Measurements from ENCODE around the gene CDYL. TPM values are rescaled to one million over a fixed set of nuclear protein-coding genes. Genes with fewer than 3 reads are reported as not detected.

CDYL gene
- total RNA-seq, 1 donor from 2014 or later: 31.9 TPM

- Histone ChIP-seq H3K36me3 (no peaks in the 10 kb centered on the region), H3K27me3 (no peaks in the 10 kb centered on the region), H3K4me1 (peaks cover 23% of the 10 kb centered on the region), H3K27ac (peak overlapping the region; percentile 84), H3K9me3 (no peaks in the 10 kb centered on the region), H3K4me3 (peak overlapping the region; percentile 52 to 56)
- intact Hi-C loops (cut with DNase I): loop anchor here (10.0 kb wide), 1 partner anchor 111 kb away; no protein-coding TSS in a partner anchor
- DNase-seq (ENCODE audit: extremely low spot score in 2 of 2): no peak
- peak in 1 of 3 experiments; percentile 5 for TF ChIP-seq CTCF (IDR thresholded peaks at IDR 0.05)
- TF ChIP-seq POLR2AphosphoS5 (IDR thresholded peaks at IDR 0.05; ENCODE audit: insufficient read depth in 1 of 2, low read depth in 1 of 2): no peak
Observed at GRCh38 chr6:4775494-4776130, 592 bp upstream of the CDYL start.

GRCh38 chr6:4776493-4777393 lies 539 bp downstream of the CDYL start:
- intact Hi-C loops (cut with DNase I): loop anchor here (10.0 kb wide), 1 partner anchor 112 kb away; no protein-coding TSS in a partner anchor
- no peak for DNase-seq (ENCODE audit: extremely low spot score in 2 of 2)
- H3K36me3 ChIP-seq: no peaks in the 10 kb centered on the region
- peak overlapping the region; percentile 72 to 83 for H3K4me3 ChIP-seq
- H3K27ac ChIP-seq: peak overlapping the region; percentile 85
- no peaks in the 10 kb centered on the region for H3K9me3 ChIP-seq
- H3K4me1 ChIP-seq: peaks cover 34% of the 10 kb centered on the region
- no peaks in the 10 kb centered on the region for H3K27me3 ChIP-seq
- TF ChIP-seq POLR2A (IDR thresholded peaks at IDR 0.05) (no peak), CTCF (IDR thresholded peaks at IDR 0.05) (no peak), POLR2AphosphoS5 (IDR thresholded peaks at IDR 0.05; ENCODE audit: insufficient read depth in 1 of 2, low read depth in 1 of 2) (no peak)

- H3K9me3 ChIP-seq: no peaks in the 10 kb centered on the region
- peak overlapping the region; percentile 85 for H3K27ac ChIP-seq
- intact Hi-C loops (cut with DNase I): loop anchor here (10.0 kb wide), 1 partner anchor 113 kb away; no protein-coding TSS in a partner anchor
- H3K4me3 ChIP-seq: peak overlapping the region; percentile 72 to 83
- H3K36me3 ChIP-seq: no peaks in the 10 kb centered on the region
- peaks cover 39% of the 10 kb centered on the region for H3K4me1 ChIP-seq
- no peaks in the 10 kb centered on the region for H3K27me3 ChIP-seq
- TF ChIP-seq POLR2AphosphoS5 (IDR thresholded peaks at IDR 0.05; ENCODE audit: insufficient read depth in 1 of 2, low read depth in 1 of 2) (no peak), CTCF (IDR thresholded peaks at IDR 0.05) (no peak), POLR2A (IDR thresholded peaks at IDR 0.05) (no peak)
- no peak for DNase-seq (ENCODE audit: extremely low spot score in 2 of 2)
Observed at GRCh38 chr6:4777394-4777935, 1.3 kb downstream of the CDYL start.

GRCh38 chr6:4778086-4778485 lies 1.9 kb downstream of the CDYL start:
- DNase-seq (ENCODE audit: extremely low spot score in 2 of 2): no peak
- Histone ChIP-seq H3K9me3 (no peaks in the 10 kb centered on the region), H3K27ac (no peak overlapping the region), H3K4me3 (peak overlapping the region; percentile 72 to 83), H3K27me3 (no peaks in the 10 kb centered on the region), H3K4me1 (peaks cover 39% of the 10 kb centered on the region), H3K36me3 (no peaks in the 10 kb centered on the region)
- intact Hi-C loops (cut with DNase I): loop anchor here (10.0 kb wide), 1 partner anchor 113 kb away; no protein-coding TSS in a partner anchor
- TF ChIP-seq POLR2AphosphoS5 (IDR thresholded peaks at IDR 0.05; ENCODE audit: insufficient read depth in 1 of 2, low read depth in 1 of 2) (no peak), CTCF (IDR thresholded peaks at IDR 0.05) (no peak), POLR2A (IDR thresholded peaks at IDR 0.05) (no peak)
